D341Med (cell line): ENCODE data around the gene ASMTL.
A peak's percentile ranks its signal among the peaks of the same experiment; 100 is the strongest.
"Not testable (repeated sequence)": the region's sequence is repeated elsewhere in the genome, so short reads cannot be mapped to it uniquely, and the experiment has no call there.

ENCODE experiments used
- DNase-seq: peaks from one replicate; pipeline ENCODE4 v3.0.0; 2012; ENCODE audit warnings: low spot score

Gene ASMTL

GRCh38 chrX:1433646-1434357, 18.9 kb downstream of the ASMTL start:
- no peak for DNase-seq

DNA sequence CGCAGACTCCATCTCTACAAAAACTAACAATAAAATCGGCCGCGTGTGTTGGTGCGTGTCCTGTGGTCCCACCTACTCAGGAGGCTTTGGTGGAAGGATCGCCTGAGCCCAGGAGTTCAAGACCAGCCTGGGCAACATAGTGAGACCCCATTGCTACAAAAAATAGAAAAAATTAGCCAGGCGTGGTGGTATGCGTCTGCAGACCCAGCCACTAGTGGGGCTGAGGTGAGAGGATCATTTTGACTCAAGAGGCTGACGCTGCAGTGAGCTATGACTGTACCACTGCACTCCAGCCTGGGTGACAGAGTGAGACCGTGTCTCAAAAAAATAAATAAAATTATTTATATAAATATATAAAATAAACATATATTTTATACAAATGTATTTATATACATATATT, 22.3 kb downstream of the ASMTL start:
- no peak for DNase-seq

DNA sequence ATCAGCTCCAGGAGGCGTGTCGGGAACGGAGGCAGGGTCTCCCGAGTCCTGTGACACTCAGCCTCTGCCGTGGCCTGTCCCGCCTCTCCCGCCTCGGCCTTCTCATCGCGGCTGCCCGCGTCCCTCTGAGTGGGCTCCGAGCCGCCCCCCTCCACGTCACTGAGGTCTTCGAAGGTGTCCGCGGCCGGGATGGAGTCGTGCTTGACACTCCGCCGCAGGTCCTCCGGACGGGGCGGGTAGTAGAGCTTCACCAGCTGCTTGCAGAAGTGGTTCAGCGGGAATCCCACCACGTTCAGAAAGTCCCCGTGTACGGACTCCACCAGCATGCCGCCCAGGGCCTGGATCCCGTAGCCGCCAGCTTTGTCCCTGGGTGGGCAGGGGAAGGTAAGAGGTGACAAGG, 25.0 kb downstream of the ASMTL start:
- peak; percentile 24 for DNase-seq

- DNase-seq, result peak; percentile 26
Observed at GRCh38 chrX:1426321-1426720, 26.4 kb downstream of the ASMTL start.

DNA sequence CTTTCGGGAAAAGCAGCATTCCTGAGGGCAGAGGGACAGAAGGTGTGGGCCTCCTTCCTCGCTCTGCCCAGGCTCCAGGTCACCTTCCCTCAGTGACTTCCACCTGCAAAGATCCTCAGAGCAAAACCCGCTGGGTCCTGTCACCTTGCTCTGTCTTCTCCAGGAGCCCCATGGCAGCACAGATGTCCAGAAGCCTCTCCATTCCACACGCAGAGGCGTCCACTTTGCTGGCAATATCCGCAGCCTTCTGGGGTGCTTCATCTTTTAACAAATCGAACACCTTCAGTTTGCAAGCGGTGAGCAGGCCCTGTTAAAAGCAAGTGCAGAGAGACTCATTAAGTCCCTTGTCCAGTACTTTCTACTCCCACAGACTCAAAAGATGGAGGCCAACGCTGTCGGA, 27.3 kb downstream of the ASMTL start:
- no peak for DNase-seq

DNA sequence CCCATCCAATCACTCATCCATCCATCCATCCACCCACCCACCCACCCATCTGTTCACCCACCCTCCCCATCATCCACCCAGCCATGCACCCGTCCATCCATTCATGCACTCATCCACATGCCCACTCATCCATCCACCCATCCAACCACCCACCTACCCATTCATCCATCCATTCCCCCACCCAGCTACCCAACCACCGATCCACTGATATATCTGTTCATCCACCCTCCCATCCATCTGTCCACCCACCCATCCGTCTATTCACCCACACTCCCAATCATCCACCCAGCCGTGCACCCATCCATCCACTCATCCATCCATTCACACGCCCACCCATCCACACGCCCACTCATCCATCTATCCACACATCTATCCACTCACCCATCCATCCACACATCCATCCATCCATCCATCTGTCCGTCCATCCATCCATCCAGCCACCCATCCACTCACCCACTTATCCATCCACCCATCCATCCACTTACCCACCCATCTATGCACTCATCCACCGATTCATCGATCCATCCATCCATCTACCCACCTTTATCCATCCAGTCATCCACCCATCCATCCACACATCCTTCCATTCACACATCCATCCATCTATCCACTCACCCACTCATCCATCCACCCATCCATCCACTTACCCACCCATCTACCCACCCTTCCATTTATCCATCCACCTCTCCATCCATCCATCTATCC, 28.4 kb downstream of the ASMTL start:
- DNase-seq, result no peak

- DNase-seq, result peak; percentile 15
Observed at GRCh38 chrX:1423215-1423614, 29.5 kb downstream of the ASMTL start.

DNA sequence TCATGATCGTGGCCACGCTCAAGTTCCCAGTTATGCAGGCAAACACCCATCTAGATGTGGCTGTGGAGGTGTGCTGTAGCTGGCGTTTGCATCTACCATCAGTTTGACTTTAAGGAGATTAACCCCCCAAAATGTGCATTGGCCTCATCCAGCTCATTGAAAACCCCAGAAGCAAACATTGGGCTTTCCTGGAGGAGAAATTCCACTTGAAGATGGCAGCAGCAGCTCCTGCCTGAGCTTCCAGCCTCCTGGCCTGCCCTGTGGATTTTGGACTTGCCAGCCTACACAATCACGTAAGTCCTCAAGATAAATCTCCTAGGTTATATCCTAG, 30.6 kb downstream of the ASMTL start:
- no peak for DNase-seq

DNA sequence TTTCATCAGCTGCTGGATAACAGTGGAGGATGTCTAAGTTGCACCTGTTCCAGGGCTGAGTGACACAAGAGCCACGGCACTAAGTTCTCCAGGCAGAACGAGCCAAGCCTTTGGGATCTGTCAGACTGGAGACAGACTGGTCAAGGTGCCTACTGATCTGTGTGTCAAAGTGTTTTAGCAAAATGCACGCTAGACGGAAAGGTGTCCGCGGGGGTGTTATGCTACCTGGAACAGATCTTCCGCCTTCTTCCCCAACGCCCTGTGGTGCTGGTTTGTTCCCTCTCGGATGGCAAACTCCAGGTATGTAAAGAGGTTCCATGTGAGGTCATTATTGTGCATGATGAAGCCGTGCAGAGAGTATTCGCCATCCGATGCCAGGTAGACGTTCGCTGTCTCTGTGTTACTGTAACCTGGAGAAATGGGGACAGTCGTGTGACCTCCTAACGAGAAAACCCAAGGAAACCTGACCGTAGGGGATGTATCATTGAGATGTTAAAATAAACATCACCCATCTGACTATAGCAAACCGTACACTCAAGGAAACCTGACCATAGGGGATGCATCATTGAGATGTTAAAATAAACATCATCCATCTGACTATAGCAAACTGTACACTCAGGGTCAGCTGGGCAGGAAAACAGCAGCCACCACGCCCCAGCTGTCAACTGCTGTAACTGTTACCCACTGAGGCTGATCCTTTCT, 31.1 kb downstream of the ASMTL start:
- DNase-seq, result peak; percentile 8

DNA sequence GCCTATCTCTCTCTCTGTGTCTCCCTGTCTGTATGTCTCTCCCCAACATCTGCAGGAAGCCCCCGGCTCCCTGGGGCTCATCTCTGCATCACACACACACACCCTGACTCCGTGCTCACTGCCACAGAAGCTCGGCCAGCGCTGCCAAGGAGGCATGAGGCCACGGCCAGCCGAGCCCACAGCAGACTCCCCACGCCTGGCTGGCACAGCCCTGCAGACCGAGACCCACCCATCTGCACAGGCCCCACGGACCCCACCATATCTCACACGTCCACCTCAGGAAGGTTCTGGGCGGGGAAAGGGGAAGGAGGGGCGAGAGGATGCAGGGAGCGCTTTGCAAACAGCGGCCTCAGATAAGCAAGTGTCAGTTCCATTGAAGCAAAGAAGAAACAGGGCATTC, 32.3 kb downstream of the ASMTL start:
- peak; percentile 43 for DNase-seq

GRCh38 chrX:1419545-1420355, 33.0 kb downstream of the ASMTL start:
- peak; percentile 41 for DNase-seq

GRCh38 chrX:1418901-1419544, 33.7 kb downstream of the ASMTL start:
- peak; percentile 50 for DNase-seq

DNA sequence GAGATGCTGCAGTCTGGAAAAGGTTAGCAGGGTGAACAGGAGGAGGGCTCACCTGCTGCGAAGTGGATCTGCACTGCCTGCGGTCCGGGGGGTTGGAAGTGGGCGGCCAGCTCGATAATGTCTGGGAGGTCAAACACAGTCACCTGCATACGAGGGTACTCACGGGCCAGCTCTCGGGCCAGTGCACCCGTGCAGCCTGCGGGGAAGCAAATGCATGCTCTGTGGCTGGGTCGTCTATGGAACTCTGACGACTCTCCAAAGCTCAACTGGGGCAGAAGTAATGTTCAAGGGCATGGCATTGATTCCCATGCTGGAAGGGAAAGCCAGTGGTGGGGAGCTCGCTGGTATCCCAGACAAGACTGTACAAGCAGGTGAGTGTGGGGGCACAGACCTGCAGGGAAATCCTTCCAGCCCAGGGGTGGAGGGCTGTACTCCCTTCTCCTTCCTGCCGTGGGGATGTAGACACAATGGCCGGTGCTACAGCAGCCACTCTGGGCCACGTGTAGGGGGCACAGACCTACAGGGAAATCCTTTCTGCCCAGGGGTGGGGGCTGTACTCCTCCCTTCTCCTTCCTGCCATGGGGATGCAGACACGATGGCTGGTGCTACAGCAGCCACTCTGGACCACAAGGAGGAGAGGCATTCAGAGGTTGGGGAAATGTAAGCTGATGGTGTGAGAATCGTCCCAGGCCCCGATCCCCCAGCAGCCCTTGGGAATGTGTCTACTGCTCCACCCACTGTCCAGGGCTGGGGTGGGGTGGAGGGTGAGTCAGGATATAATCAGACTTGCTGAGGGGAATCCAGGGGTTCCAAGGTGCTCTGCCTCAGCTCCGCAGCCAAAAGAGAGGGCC, 34.6 kb downstream of the ASMTL start:
- DNase-seq, result peak; percentile 22

- DNase-seq, result no peak
Observed at GRCh38 chrX:1416965-1417760, 35.5 kb downstream of the ASMTL start.

DNA sequence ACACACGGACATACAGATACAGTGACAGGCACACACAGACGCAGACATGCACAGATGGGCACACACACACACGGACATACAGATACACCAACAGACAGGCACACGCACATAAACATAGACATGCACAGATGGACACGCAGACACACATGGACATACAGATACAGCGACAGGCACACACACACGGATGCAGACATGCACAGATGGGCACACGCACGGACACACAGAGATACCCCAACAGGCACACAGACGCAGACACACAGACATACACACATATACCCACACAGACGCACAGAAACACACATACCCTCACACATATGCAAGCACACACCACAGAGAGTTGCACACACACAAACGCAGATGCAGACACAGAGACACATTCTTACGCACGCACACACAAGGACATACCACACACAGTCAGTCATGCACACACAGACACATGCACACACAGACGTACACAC, 36.4 kb downstream of the ASMTL start:
- no peak for DNase-seq

DNA sequence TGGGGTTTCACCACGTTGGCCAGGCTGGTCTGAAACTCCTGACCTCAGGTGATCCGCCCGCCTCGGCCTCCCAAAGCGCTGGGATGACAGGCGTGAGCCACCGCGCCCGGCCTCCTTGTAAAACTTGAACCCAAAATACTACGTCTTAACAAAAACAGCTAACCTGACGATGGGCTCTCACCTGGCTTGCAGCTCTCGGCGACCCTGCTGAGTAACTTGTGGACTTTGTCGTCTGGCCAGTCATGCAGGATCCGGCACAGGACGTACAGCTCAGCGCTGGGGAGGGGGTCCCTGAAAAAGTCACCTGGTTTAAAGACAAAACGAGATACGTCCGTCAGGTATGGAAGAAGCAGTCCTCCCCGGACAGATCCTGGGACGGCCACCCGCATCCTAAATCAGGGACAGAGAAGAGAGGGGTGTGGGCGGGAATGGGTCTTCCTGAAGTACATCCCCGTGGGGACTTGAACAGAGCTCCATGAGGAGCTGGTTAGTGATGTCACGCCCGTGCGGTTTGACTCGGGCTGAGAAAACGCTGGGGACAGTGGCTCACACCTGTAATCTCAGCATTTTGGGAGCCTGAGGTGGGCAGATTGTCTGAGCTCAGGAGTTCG, 40.1 kb downstream of the ASMTL start:
- no peak for DNase-seq

DNA sequence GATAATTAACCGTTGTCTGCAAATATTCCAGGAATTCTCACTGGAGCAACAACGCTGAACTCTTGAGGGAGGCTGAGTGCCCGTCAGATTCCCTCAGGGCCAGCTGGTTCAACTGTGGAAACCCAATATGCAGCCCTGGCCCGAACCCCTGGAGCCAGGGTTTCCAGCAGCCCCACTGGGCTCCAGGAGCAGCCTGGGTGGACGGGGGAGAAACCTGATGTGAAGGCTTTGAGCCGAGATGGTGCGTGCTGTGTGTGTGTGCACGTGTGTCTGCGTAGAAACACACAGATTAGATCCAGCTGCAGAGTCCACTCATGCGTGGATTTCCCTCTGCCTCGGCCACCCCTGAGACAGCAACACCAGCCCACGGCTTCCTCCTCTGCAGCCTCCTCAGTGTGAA, 41.4 kb downstream of the ASMTL start:
- DNase-seq, result no peak

DNA sequence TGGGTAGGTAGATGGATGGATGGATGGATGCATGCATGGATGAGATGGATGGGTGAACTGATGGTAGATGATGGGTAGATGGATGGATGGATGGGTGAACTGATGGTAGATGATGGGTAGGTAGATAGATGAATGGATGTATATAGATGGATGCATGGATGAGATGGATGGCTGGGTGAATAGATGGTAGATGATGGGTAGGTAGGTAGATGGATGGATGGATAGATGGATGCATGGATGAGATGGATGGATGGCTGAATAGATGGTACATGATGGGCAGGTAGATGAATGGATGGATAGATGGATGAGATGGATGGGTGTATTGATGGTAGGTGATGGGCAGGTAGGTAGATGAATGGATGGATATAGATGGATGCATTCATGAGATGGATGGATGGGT, 45.7 kb downstream of the ASMTL start:
- DNase-seq, result no peak

GRCh38 chrX:1405769-1406168, 46.9 kb downstream of the ASMTL start:
- DNase-seq, result not testable (repeated sequence)

- DNase-seq, result not testable (repeated sequence)
Observed at GRCh38 chrX:1403867-1404266, 48.8 kb downstream of the ASMTL start.
